ENCODE measurements around the gene PGRMC2. TPM values are rescaled to one million over a fixed set of nuclear protein-coding genes. Genes with fewer than 3 reads are reported as not detected.

PGRMC2 gene
- total and polyA plus RNA-seq, 2 experiments from 2014 or later: 65.6 to 84.7 TPM

- no peak overlapping the region for H3K27ac ChIP-seq
- no peak overlapping the region for H3K4me2 ChIP-seq
Observed at GRCh38 chr4:128221586-128221985, 66.0 kb downstream of the PGRMC2 start.

GRCh38 chr4:128220286-128221235 is 67.1 kb downstream of the PGRMC2 start:
- H3K4me2 ChIP-seq: no peak overlapping the region
- H3K4me3 ChIP-seq: no peak overlapping the region
- H3K27ac ChIP-seq: no peak overlapping the region
- no peaks in the 10 kb centered on the region for H3K9me3 ChIP-seq (ENCODE audit: low read depth)
- no peak for DNase-seq (ENCODE audit: low spot score)
- no peaks in the 10 kb centered on the region for H3K36me3 ChIP-seq (replicated peaks; ENCODE audit: insufficient read depth, low read depth)
- WGBS (ENCODE audit: low lambda C conversion rate, missing lambda C conversion rate): 74% methylated on average over 8 of the region's 8 CpGs
- no peak overlapping the region for H2AFZ ChIP-seq
- no peaks in the 10 kb centered on the region for H3K9me2 ChIP-seq (replicated peaks; ENCODE audit: insufficient read depth)
- H3K4me1 ChIP-seq (ENCODE audit: insufficient read depth): no peaks in the 10 kb centered on the region
- no peaks in the 10 kb centered on the region for H3K79me2 ChIP-seq
- no peaks in the 10 kb centered on the region for H3K27me3 ChIP-seq
- TF ChIP-seq CTCF (IDR thresholded peaks at IDR 0.05; ENCODE audit: poor library complexity) (peak; percentile 33), EZH2phosphoT487 (IDR thresholded peaks at IDR 0.05; ENCODE audit: low read depth, severe bottlenecking, unreplicated experiment) (no peak), EZH2 (IDR thresholded peaks at IDR 0.05; ENCODE audit: borderline replicate concordance) (no peak)
- no peaks in the 10 kb centered on the region for H4K20me1 ChIP-seq (ENCODE audit: insufficient read depth, poor library complexity, severe bottlenecking)

More at GRCh38 chr4:128221586-128221985, 66.0 kb downstream of the PGRMC2 start:
- Histone ChIP-seq H2AFZ (no peak overlapping the region), H3K79me2 (no peaks in the 10 kb centered on the region), H4K20me1 (ENCODE audit: insufficient read depth, poor library complexity, severe bottlenecking) (no peaks in the 10 kb centered on the region), H3K36me3 (replicated peaks; ENCODE audit: insufficient read depth, low read depth) (no peaks in the 10 kb centered on the region), H3K9me3 (ENCODE audit: low read depth) (no peaks in the 10 kb centered on the region), H3K27me3 (no peaks in the 10 kb centered on the region), H3K4me3 (no peak overlapping the region), H3K9me2 (replicated peaks; ENCODE audit: insufficient read depth) (no peaks in the 10 kb centered on the region), H3K4me1 (ENCODE audit: insufficient read depth) (no peaks in the 10 kb centered on the region)
- no peak for DNase-seq (ENCODE audit: low spot score)
- TF ChIP-seq EZH2phosphoT487 (IDR thresholded peaks at IDR 0.05; ENCODE audit: low read depth, severe bottlenecking, unreplicated experiment) (no peak), CTCF (IDR thresholded peaks at IDR 0.05; ENCODE audit: poor library complexity) (no peak), EZH2 (IDR thresholded peaks at IDR 0.05; ENCODE audit: borderline replicate concordance) (no peak)

Other genes with a start within 250 kb of the PGRMC2 start
- gene LARP1B, start 226.5 kb downstream of the PGRMC2 start, total RNA-seq: 29.1 and 30.7 TPM in 2 replicates
- gene LARP1B, start 226.5 kb downstream of the PGRMC2 start, polyA plus RNA-seq: 12.4 and 13.8 TPM in 2 replicates